Heart left ventricle (tissue), 13 donors: Measurements from ENCODE around the gene ZFR2.

Source experiments
- CTCF ChIP-seq, 12 donors: fragments of 200-600 bp; sonication (generic) in 4 of 12; IDR thresholded peaks; one replicate each; pipeline versions ENCODE4 v1.5.0 to v1.8.0; 2018 to 2022; ENCODE audit warnings: antibody characterized with exemption in 12 of 12, mild to moderate bottlenecking in 5 of 12
- POLR2A ChIP-seq, 2 donors: fragments of 450-650 bp; IDR thresholded peaks; one replicate each; pipeline ENCODE4 v1.6.1; 2017; ENCODE audit warnings: antibody characterized with exemption in 2 of 2, mild to moderate bottlenecking in 2 of 2, moderate library complexity in 2 of 2
- donor health status: ischemic (EF 13 %, LVEDD 7.1; RV severe dilation, severe dysfunction).
- donor health status: DM: no; HTN: yes; CAD: no.
- donor health status: DM: no; HTN: no; CAD: no.
- donor health status: ischemic (EF 25% LVEDD 6.9; RV normal size, moderate dysfunction).
- donor health status: ischemic (EF 25% LVEDD 5.7; RV mildly dilated, moderate dysfunction).
- donor health status: ischemic (EF 35%, LVEDD 5.7; RV mildly dilated, moderate dysfunction).
- donor health status: nonischemic (EF 11% LVEDD 7.7; RV severe dilation, severe dysfunction).
- donor health status: DM: yes; HTN: yes; CAD: no.
- donor health status: PGD.
- donor health status: ischemic (EF 29% LVEDD 5.4; RV normal size, mild dysfunction).
- donor health status: nonischemic (EF 23%, LVEDD 6.1; RV moderate dilation, normal function).

GRCh38 chr19:3860499-3860898, 8.3 kb downstream of the ZFR2 start:
- TF ChIP-seq CTCF (IDR thresholded peaks at IDR 0.05) (no peak), POLR2A (IDR thresholded peaks at IDR 0.05) (no peak)
